ENCODE measurements around the gene PLPP4.

The PLPP4 gene

DNA sequence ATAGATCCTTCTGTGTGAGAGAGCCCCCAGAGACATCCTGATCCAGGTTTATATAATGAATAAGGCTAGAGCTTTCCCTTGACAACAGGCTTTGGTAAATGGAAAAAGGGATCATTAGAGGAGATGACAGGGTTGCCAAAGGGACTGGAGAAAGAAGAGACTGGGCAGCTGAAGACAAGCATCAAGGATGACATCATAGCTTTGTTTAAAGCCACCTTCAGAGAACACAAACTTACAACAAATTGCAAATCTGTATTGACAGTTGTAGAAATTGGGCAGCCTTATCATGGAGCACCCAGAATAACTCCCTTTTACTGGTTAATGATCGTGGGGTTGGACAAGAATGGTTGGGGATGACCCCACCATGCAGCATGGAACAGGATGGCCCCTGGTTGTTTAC, 3.7 kb upstream of the PLPP4 start:
- no peak for DNase-seq (ENCODE audit: low spot score)
- in situ Hi-C loops (cut with MboI; ENCODE audit: low pct_unique_long_range_greater_than_20kb, low sequenced_read_pairs, unreplicated experiment) = no loop called here
- TF ChIP-seq, protein P1, sequence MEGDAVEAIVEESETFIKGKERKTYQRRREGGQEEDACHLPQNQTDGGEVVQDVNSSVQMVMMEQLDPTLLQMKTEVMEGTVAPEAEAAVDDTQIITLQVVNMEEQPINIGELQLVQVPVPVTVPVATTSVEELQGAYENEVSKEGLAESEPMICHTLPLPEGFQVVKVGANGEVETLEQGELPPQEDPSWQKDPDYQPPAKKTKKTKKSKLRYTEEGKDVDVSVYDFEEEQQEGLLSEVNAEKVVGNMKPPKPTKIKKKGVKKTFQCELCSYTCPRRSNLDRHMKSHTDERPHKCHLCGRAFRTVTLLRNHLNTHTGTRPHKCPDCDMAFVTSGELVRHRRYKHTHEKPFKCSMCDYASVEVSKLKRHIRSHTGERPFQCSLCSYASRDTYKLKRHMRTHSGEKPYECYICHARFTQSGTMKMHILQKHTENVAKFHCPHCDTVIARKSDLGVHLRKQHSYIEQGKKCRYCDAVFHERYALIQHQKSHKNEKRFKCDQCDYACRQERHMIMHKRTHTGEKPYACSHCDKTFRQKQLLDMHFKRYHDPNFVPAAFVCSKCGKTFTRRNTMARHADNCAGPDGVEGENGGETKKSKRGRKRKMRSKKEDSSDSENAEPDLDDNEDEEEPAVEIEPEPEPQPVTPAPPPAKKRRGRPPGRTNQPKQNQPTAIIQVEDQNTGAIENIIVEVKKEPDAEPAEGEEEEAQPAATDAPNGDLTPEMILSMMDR (IDR thresholded peaks at IDR 0.05; ENCODE audit: extremely low read depth, insufficient read depth, missing control alignments) = no peak

- DNase-seq (ENCODE audit: low spot score) = no peak
- TF ChIP-seq, protein P1 (IDR thresholded peaks at IDR 0.05; ENCODE audit: extremely low read depth, insufficient read depth, missing control alignments) = no peak
- in situ Hi-C loops (cut with MboI; ENCODE audit: low pct_unique_long_range_greater_than_20kb, low sequenced_read_pairs, unreplicated experiment) = no loop called here
These were observed 3.1 kb upstream of the PLPP4 start for GRCh38 chr10:120453886-120454285.

DNA sequence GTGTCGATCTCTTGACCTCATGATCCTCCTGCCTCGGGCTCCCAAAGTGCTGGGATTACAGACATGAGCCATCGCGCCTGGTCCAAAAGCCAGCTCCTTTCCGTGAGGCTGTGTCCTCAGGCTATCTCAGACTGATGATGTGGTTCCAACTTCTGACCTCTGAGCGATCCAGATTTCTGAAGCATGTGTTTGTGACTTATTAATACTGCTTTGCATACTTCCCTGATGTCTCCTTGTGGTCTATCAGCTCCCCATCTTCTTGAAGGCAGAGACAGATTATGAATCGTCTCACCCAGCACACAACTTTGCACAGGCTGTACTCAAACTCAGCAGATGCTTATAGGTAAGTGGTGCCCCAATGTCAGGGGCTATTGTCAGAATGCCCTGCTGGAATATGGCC, 2.0 kb upstream of the PLPP4 start:
- DNase-seq (ENCODE audit: low spot score) = no peak
- in situ Hi-C loops (cut with MboI; ENCODE audit: low pct_unique_long_range_greater_than_20kb, low sequenced_read_pairs, unreplicated experiment) = no loop called here
- TF ChIP-seq, protein P1 (IDR thresholded peaks at IDR 0.05; ENCODE audit: extremely low read depth, insufficient read depth, missing control alignments) = no peak

DNA sequence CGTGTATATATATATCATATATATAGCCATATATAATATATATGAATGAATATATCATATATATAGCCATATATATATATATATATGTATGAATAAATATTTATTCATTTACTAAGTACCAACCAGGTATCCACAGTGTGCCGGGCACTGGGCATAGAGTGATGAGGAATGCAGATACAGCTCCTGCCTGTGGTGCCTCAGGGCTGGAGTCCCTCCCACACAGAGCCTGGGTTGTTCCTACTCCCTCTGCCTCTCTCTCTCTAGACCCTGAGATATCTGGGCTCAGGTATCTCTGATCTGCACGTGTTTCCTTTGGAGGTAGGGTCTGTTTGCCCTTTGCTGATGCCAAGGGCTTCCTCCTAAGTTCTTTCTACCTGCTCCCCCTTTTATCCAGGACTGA, 1.4 kb upstream of the PLPP4 start:
- in situ Hi-C loops (cut with MboI; ENCODE audit: low pct_unique_long_range_greater_than_20kb, low sequenced_read_pairs, unreplicated experiment) = no loop called here
- DNase-seq (ENCODE audit: low spot score) = no peak
- TF ChIP-seq, protein P1 (IDR thresholded peaks at IDR 0.05; ENCODE audit: extremely low read depth, insufficient read depth, missing control alignments) = no peak

DNA sequence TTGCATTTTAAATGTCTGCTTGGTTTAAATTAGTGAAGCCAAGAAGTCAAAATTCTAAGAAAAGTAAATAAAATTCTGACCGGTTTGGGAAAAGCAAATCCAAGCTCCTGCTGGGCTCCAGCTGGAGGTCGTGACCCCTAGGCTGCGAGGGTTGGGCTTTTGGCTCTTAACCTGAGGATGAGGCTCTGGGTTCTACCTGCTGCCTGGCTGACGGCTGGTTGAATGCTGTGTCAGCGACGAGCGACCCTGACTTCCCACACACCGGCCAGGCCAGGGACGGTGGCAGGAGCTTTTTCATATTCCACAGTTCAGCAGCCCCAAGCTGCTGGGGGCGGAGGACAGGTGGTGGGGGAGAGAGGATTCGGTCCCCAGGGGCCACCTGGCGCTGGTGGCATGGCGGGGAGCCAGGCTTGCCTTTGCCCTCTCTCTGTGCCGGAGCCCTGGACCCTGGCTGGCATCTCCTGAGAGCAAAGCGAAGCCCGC, 843 bp upstream of the PLPP4 start:
- DNase-seq (ENCODE audit: low spot score) = no peak
- in situ Hi-C loops (cut with MboI; ENCODE audit: low pct_unique_long_range_greater_than_20kb, low sequenced_read_pairs, unreplicated experiment) = no loop called here

GRCh38 chr10:120457431-120458172, 575 bp downstream of the PLPP4 start:
- DNase-seq (ENCODE audit: low spot score) = no peak
- in situ Hi-C loops (cut with MboI; ENCODE audit: low pct_unique_long_range_greater_than_20kb, low sequenced_read_pairs, unreplicated experiment) = no loop called here
- TF ChIP-seq, protein P1 (IDR thresholded peaks at IDR 0.05; ENCODE audit: extremely low read depth, insufficient read depth, missing control alignments) = no peak

More for the DNA sequence above, 843 bp upstream of the PLPP4 start:
- TF ChIP-seq, protein P1 (IDR thresholded peaks at IDR 0.05; ENCODE audit: extremely low read depth, insufficient read depth, missing control alignments) = no peak

All from GM13977 (cell line).